HCT116 (cell line): ENCODE results near the gene DAP. TPM values are rescaled to one million over a fixed set of nuclear protein-coding genes. Genes with fewer than 3 reads are reported as not detected.

Experiments
- ATAC-seq: fragments of 200-7000 bp; cut with Tn5 transposase; 2 replicates; pipeline ENCODE4 v1.9.1; 2020; ENCODE audit warnings: mild to moderate bottlenecking, moderate library complexity
- BruUV-seq: library from RNA; stranded (reverse); fragments of 400-500 nt; replicated peaks from 2 replicates; lab custom pipeline; 2021; lab: Mats Ljungman, UMichigan
- CTCF ChIA-PET: fragments of 300-600 bp; sonication (Branson Sonifier 250); formaldehyde crosslinking; loops from one replicate; lab custom pipeline; 2021; ENCODE audit warnings: antibody characterized with exemption; lab: Charles Lee
- POLR2A ChIA-PET: fragments of 300-600, 350-600 bp; sonication (Branson Sonifier 250); formaldehyde crosslinking; loops from one replicate; lab custom pipeline; 2021; ENCODE audit warnings: antibody characterized with exemption; lab: Charles Lee
- RAD21 ChIA-PET, 2 experiments: fragments of 300-600 bp; sonication (Branson Sonifier 250); formaldehyde crosslinking; loops; one replicate each; lab custom pipeline; 2023; ENCODE audit warnings: low total read pairs in 2 of 2; ENCODE audit not compliant: uncharacterized antibody in 2 of 2, unreplicated experiment in 2 of 2, low non-redundant PET in 1 of 2; lab: Charles Lee
- DNase-seq: peaks from one replicate; pipeline ENCODE4 v3.0.0-alpha.2; 2010; ENCODE audit warnings: low read depth, low spot score
- H2AFZ ChIP-seq: fragments of 200-600 bp; shearing (Covaris generic), sonication (generic); 2 replicates; pipeline ENCODE4 v1.6.1; 2017; ENCODE audit warnings: low read depth, mixed run types, mixed read lengths, antibody characterized with exemption, low read length; ENCODE audit not compliant: poor library complexity, severe bottlenecking
- H3K27ac ChIP-seq: 2 replicates; pipeline ENCODE4 v1.5.1; 2012; ENCODE audit warnings: low read depth, low read length
- H3K27me3 ChIP-seq: fragments of 200-600 bp; sonication (generic); 2 replicates; pipeline ENCODE4 v1.6.1; 2016; ENCODE audit warnings: mixed run types, low read length, mixed read lengths; ENCODE audit not compliant: insufficient read depth
- H3K36me3 ChIP-seq, 2 experiments: fragments of 200-500 bp in 1 of 2; fragments of 200-600 bp in 1 of 2; sonication (Bioruptor generic) in 1 of 2; sonication (generic) in 1 of 2; 2 replicates each; pipeline versions ENCODE4 v1.5.1 to v1.6.1; 2014 to 2016; ENCODE audit warnings: low read length in 2 of 2, inconsistent platforms in 1 of 2, mixed read lengths in 1 of 2, mixed run types in 1 of 2; ENCODE audit not compliant: insufficient read depth in 2 of 2, control insufficient read depth in 1 of 2
- H3K4me1 ChIP-seq, 2 experiments: fragments of 200-600 bp in 1 of 2; sonication (generic) in 1 of 2; 2 replicates each; pipeline versions ENCODE4 v1.5.1 to v1.6.1; 2012 to 2017; ENCODE audit warnings: low read length in 2 of 2, inconsistent platforms in 1 of 2, mild to moderate bottlenecking in 1 of 2, mixed read lengths in 1 of 2, mixed run types in 1 of 2, moderate library complexity in 1 of 2; ENCODE audit not compliant: insufficient read depth in 2 of 2, control insufficient read depth in 1 of 2
- H3K4me2 ChIP-seq: fragments of 200-600 bp; sonication (generic); 2 replicates; pipeline ENCODE4 v1.6.1; 2017; ENCODE audit warnings: mixed run types, low read length, mixed read lengths
- H3K4me3 ChIP-seq, 2 experiments: fragments of 200-600 bp in 1 of 2; sonication (generic) in 1 of 2; replicated peaks in 1 of 2; 2 replicates each; pipeline ENCODE4 v1.5.1; 2011 to 2016; ENCODE audit warnings: low read length in 2 of 2, control low read depth in 1 of 2, low read depth in 1 of 2, mild to moderate bottlenecking in 1 of 2, mixed read lengths in 1 of 2, mixed run types in 1 of 2
- H3K79me2 ChIP-seq: fragments of 200-600 bp; sonication (generic); 2 replicates; pipeline ENCODE4 v1.6.1; 2017; ENCODE audit warnings: mild to moderate bottlenecking, mixed run types, low read length, moderate library complexity, mixed read lengths; ENCODE audit not compliant: insufficient read depth
- H3K9ac ChIP-seq: fragments of 200-600 bp; sonication (generic); 2 replicates; pipeline ENCODE4 v1.6.1; 2016; ENCODE audit warnings: low read length, mixed read lengths
- H3K9me2 ChIP-seq: fragments of 200-600 bp; sonication (generic), shearing (Covaris generic); 2 replicates; pipeline ENCODE4 v1.6.1; 2017; ENCODE audit warnings: mixed run types, mild to moderate bottlenecking, moderate library complexity; ENCODE audit not compliant: insufficient read depth
- H3K9me3 ChIP-seq, 2 experiments: fragments of 200-500 bp in 1 of 2; fragments of 200-600 bp in 1 of 2; sonication (Bioruptor generic) in 1 of 2; sonication (generic) in 1 of 2; 2 replicates each; pipeline ENCODE4 v1.6.1; 2014 to 2017; ENCODE audit warnings: low read length in 2 of 2, mixed read lengths in 2 of 2, inconsistent platforms in 1 of 2, low read depth in 1 of 2, mild to moderate bottlenecking in 1 of 2, mixed run types in 1 of 2, moderate library complexity in 1 of 2; ENCODE audit not compliant: control insufficient read depth in 1 of 2, insufficient read depth in 1 of 2
- H4K20me1 ChIP-seq: fragments of 200-600 bp; sonication (generic), shearing (Covaris generic); 2 replicates; pipeline ENCODE4 v1.6.1; 2017; ENCODE audit warnings: mixed run types, mild to moderate bottlenecking, moderate library complexity; ENCODE audit not compliant: insufficient read depth
- ATF3 ChIP-seq: IDR thresholded peaks from 2 replicates; pipeline ENCODE4 v1.6.1; 2012
- CEBPB ChIP-seq: IDR thresholded peaks from 2 replicates; pipeline ENCODE4 v1.6.1; 2012; ENCODE audit warnings: low read depth
- ELF1 ChIP-seq: IDR thresholded peaks from 2 replicates; pipeline ENCODE4 v1.6.1; 2012; ENCODE audit warnings: low read depth, borderline replicate concordance
- EZH2 ChIP-seq: fragments of 200-600 bp; sonication (generic); IDR thresholded peaks from 2 replicates; pipeline ENCODE4 v1.6.1; 2017; ENCODE audit warnings: antibody characterized with exemption, mixed run types
- EZH2phosphoT487 ChIP-seq: fragments of 200-600 bp; IDR thresholded peaks from 2 replicates; pipeline ENCODE4 v1.6.1; 2018; ENCODE audit warnings: antibody characterized with exemption, borderline replicate concordance
- FOSL1 ChIP-seq: IDR thresholded peaks from 2 replicates; pipeline ENCODE4 v1.6.1; 2012; ENCODE audit warnings: low read depth
- JUND ChIP-seq: IDR thresholded peaks from 2 replicates; pipeline ENCODE4 v1.6.1; 2012
- RAD21 ChIP-seq: IDR thresholded peaks from 2 replicates; pipeline ENCODE4 v1.6.1; 2012; ENCODE audit warnings: low read depth, mild to moderate bottlenecking
- SIN3A ChIP-seq: IDR thresholded peaks from 2 replicates; pipeline ENCODE4 v1.6.1; 2012; ENCODE audit warnings: low read depth
- SRF ChIP-seq: IDR thresholded peaks from 2 replicates; pipeline ENCODE4 v1.6.1; 2012; ENCODE audit warnings: low read depth
- intact Hi-C: fragments of 100-400 bp; cut with micrococcal nuclease; formaldehyde crosslinking; loops from 2 replicates; pipeline ENCODE4 v1.10.0; 2022
- total RNA-seq: library from RNA; stranded (reverse); gene quantifications from one replicate; pipeline ENCODE4 v1.2.1, GENCODE V29; 2021; ENCODE audit not compliant: unreplicated experiment
- TF ChIP-seq, protein P1 (sequence below): IDR thresholded peaks from 2 replicates; pipeline ENCODE4 v1.6.1; 2012; ENCODE audit warnings: low read depth

DAP gene
- total RNA-seq, 1 experiment from 2014 or later, result 59.1 TPM

DNA sequence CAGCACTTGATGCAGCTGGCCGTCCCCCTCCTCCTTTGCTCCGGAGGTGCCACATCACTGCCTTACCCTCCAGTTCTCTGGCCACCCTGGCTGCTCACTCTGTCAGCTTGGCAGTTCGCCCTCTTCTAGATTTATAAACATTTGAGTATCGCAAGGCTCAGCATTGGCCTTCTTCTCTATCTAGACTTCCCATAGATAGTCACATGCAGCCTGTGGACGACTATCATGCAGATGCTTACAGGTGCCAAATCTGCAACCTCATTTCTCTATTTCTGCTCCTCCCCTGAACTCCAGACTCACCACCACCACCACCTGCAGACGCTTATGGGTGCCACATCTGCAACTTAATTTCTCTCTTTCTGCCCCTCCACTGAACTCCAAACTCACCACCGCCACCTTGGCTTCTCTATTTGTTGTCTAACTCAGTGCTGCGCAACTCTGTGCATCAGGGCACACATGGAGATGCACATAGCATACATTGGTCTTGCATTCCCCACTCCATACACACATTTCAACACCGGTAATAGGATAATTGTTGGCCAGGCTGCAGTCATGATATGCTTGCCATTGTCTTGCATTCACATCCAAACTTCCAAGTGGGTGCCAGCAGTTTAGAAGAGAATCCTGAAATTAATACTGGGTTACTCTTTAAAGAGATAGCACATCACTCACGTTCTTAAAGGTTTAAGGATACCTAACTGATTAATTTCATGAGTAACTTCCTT is 1.9 kb upstream of the DAP start:
- Histone ChIP-seq H3K9me3 (no peaks in the 10 kb centered on the region), H3K27ac (no peak overlapping the region), H3K79me2 (peaks cover 27% of the 10 kb centered on the region), H3K4me1 (peaks cover 7 to 17% of the 10 kb centered on the region in 2 experiments; a peak in 2 of 4 replicates), H3K9ac (no peak overlapping the region), H3K4me2 (no peak overlapping the region), H4K20me1 (no peaks in the 10 kb centered on the region), H3K4me3 (no peak overlapping the region), H3K9me2 (no peaks in the 10 kb centered on the region), H2AFZ (no peak overlapping the region), H3K36me3 (no peaks in the 10 kb centered on the region), H3K27me3 (no peaks in the 10 kb centered on the region)
- no TSS peak for BruUV-seq
- ATAC-seq (no peak), DNase-seq (no peak)
- ChIA-PET CTCF (no interaction called here), RAD21 (no interaction called here), POLR2A (no interaction called here)
- TF ChIP-seq ELF1 (no peak), JUND (no peak)
- intact Hi-C loops, result loop anchor here (5.0 kb wide), 1 partner anchor 61 kb away; no protein-coding TSS in a partner anchor

GRCh38 chr5:10761933-10762775 is 1.1 kb upstream of the DAP start:
- DNase-seq (no peak), ATAC-seq (no peak)
- Histone ChIP-seq H3K4me1 (peaks cover 7 to 17% of the 10 kb centered on the region in 2 experiments; a peak in 2 of 4 replicates), H3K79me2 (peaks cover 34% of the 10 kb centered on the region), H3K27ac (no peak overlapping the region), H3K4me2 (no peak overlapping the region), H3K27me3 (no peaks in the 10 kb centered on the region), H3K9me2 (no peaks in the 10 kb centered on the region), H2AFZ (no peak overlapping the region), H3K9ac (no peak overlapping the region), H3K4me3 (no peak overlapping the region), H4K20me1 (no peaks in the 10 kb centered on the region), H3K9me3 (no peaks in the 10 kb centered on the region), H3K36me3 (no peaks in the 10 kb centered on the region)
- POLR2A ChIA-PET, result no interaction called here
- intact Hi-C loops, result loop anchor here (2.0 to 5.0 kb wide), 2 partner anchors 37 to 60 kb away; no protein-coding TSS in a partner anchor
- no TSS peak for BruUV-seq
- RAD21 ChIA-PET, result no interaction called here
- TF ChIP-seq ATF3, result no peak
- no peak for TF ChIP-seq ELF1
- no peak for TF ChIP-seq SIN3A
- TF ChIP-seq RAD21, result no peak
- no peak for TF ChIP-seq FOSL1
- TF ChIP-seq JUND, result no peak
- TF ChIP-seq, protein P1, sequence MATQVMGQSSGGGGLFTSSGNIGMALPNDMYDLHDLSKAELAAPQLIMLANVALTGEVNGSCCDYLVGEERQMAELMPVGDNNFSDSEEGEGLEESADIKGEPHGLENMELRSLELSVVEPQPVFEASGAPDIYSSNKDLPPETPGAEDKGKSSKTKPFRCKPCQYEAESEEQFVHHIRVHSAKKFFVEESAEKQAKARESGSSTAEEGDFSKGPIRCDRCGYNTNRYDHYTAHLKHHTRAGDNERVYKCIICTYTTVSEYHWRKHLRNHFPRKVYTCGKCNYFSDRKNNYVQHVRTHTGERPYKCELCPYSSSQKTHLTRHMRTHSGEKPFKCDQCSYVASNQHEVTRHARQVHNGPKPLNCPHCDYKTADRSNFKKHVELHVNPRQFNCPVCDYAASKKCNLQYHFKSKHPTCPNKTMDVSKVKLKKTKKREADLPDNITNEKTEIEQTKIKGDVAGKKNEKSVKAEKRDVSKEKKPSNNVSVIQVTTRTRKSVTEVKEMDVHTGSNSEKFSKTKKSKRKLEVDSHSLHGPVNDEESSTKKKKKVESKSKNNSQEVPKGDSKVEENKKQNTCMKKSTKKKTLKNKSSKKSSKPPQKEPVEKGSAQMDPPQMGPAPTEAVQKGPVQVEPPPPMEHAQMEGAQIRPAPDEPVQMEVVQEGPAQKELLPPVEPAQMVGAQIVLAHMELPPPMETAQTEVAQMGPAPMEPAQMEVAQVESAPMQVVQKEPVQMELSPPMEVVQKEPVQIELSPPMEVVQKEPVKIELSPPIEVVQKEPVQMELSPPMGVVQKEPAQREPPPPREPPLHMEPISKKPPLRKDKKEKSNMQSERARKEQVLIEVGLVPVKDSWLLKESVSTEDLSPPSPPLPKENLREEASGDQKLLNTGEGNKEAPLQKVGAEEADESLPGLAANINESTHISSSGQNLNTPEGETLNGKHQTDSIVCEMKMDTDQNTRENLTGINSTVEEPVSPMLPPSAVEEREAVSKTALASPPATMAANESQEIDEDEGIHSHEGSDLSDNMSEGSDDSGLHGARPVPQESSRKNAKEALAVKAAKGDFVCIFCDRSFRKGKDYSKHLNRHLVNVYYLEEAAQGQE, result no peak
- TF ChIP-seq EZH2, result no peak
- no peak for TF ChIP-seq CEBPB
- TF ChIP-seq EZH2phosphoT487, result no peak
- no peak for TF ChIP-seq SRF
- CTCF ChIA-PET, result no interaction called here
